GM13977 (cell line): Measurements from ENCODE around the gene DGCR6.
"Not testable (repeated sequence)": the region's sequence is repeated elsewhere in the genome, so short reads cannot be mapped to it uniquely, and the experiment has no call there.

Source experiments
- DNase-seq: peaks from one replicate; pipeline ENCODE4 v3.0.0; 2012; ENCODE audit warnings: low spot score
- CTCF ChIP-seq: IDR thresholded peaks from 2 replicates; pipeline ENCODE4 v1.5.1; 2012; ENCODE audit warnings: mild to moderate bottlenecking, control low read depth; ENCODE audit not compliant: insufficient read depth; ENCODE audit errors: extremely low read depth, missing control alignments
- in situ Hi-C: fragments of 300-500 bp; cut with MboI; formaldehyde crosslinking; loops from one replicate; pipeline ENCODE4 v1.12.0; 2022; ENCODE audit warnings: low sequenced_read_pairs, low pct_unique_long_range_greater_than_20kb, mixed read lengths, inconsistent platforms; ENCODE audit not compliant: unreplicated experiment

DGCR6 gene

GRCh38 chr22:18905540-18906409, at the start of gene DGCR6:
Gene DGCR6, plus strand, starts transcription at chr22:18906320. Its CDS starts 55 bp downstream, at chr22:18906375.
- in situ Hi-C loops: no loop called here
- DNase-seq: no peak
- no peak for TF ChIP-seq CTCF

- DNase-seq, in situ Hi-C loops: not testable (repeated sequence)
These were observed 46.8 kb upstream of the DGCR6 start for GRCh38 chr22:18859314-18859713.

- in situ Hi-C loops, DNase-seq: not testable (repeated sequence)
These were observed 24.9 kb upstream of the DGCR6 start for GRCh38 chr22:18881260-18881659.

GRCh38 chr22:18884465-18884864, 21.7 kb upstream of the DGCR6 start:
- DNase-seq, in situ Hi-C loops: not testable (repeated sequence)

GRCh38 chr22:18888115-18888514, 18.0 kb upstream of the DGCR6 start:
- TF ChIP-seq CTCF: no peak
- in situ Hi-C loops: no loop called here
- DNase-seq: no peak

- DNase-seq, in situ Hi-C loops: not testable (repeated sequence)
These were observed 15.5 kb upstream of the DGCR6 start for GRCh38 chr22:18890510-18891192.

- DNase-seq, in situ Hi-C loops: not testable (repeated sequence)
These were observed 12.3 kb upstream of the DGCR6 start for GRCh38 chr22:18893775-18894174.

GRCh38 chr22:18896037-18896657, 10.0 kb upstream of the DGCR6 start:
- in situ Hi-C loops, DNase-seq: not testable (repeated sequence)

- DNase-seq, in situ Hi-C loops: not testable (repeated sequence)
These were observed 258 bp downstream of the DGCR6 start for GRCh38 chr22:18906410-18906745.

- no peak for DNase-seq
- in situ Hi-C loops: no loop called here
- no peak for TF ChIP-seq CTCF
These were observed 776 bp downstream of the DGCR6 start for GRCh38 chr22:18906896-18907295.
